Stimulated activated effector memory CD8-positive, alpha-beta T cell treated with anti-CD3 and anti-CD28 coated beads, Interleukin-12 subunit alpha, Interleukin-12 subunit beta, amount 100 ng/mL, for 72 hours (primary cell): Measurements from ENCODE around the gene AIF1.
A peak's percentile ranks its signal among the peaks of the same experiment; 100 is the strongest.

ENCODE experiments used
- ATAC-seq: fragments of 150-1000 bp; cut with Tn5 transposase; 2 replicates; pipeline ENCODE4 v1.10.0; 2021
- DNase-seq, 2 donors: peaks; one replicate each; pipeline ENCODE4 v3.0.0; 2021 to 2022; ENCODE audit warnings: low spot score in 2 of 2
- H3K27ac Mint-ChIP-seq: one replicate; pipeline ENCODE4 v1.8.0; 2022; ENCODE audit warnings: mild to moderate bottlenecking, mixed read lengths
- H3K36me3 Mint-ChIP-seq: one replicate; pipeline ENCODE4 v1.8.0; 2022; ENCODE audit warnings: mild to moderate bottlenecking, mixed read lengths
- H3K4me1 Mint-ChIP-seq: one replicate; pipeline ENCODE4 v1.8.0; 2022; ENCODE audit warnings: mixed read lengths
- H3K4me3 Mint-ChIP-seq: one replicate; pipeline ENCODE4 v1.8.0; 2022; ENCODE audit warnings: mild to moderate bottlenecking, mixed read lengths
- H3K9me3 Mint-ChIP-seq: one replicate; pipeline ENCODE4 v1.8.0; 2022; ENCODE audit warnings: mixed read lengths

Gene AIF1

DNA sequence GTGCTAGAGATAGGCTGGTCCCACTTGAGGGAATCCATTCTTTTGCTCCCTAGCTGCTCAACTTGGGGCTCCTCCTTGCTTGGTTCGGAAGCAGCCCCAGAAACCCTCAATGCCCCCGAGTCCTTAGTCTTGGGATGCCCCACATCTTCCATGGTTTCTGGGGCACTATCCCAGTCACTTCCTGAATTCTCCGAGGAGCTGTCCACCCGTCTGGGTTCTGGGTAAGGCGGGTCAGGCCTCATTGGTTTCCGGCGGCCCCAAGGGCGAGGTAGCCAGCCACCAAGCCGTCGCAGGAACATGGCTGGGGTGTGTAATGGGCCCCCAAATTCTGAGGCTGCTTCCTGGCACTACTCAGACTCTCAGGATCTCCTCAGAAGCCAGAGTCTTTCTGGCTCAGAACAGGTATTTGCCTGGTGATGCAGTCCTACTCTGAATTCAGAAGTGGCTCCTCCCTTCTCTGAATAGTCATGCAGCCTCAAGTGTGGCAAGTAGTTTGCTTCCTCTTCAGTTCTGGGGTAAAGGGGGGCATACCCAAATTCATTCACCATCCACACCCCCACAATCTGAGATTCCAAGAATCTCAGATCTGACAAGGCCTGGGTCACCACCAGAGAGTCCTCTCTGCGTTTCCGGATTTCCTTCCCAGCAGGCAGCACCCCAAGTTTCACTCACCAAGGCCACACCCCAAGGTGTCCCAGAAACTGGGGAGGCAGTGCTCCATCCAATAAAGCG, 44.8 kb downstream of the AIF1 start:
- ATAC-seq (peak; percentile 65), DNase-seq (peak in 1 of 2 donors; percentile 57)
- peaks cover 84% of the 10 kb centered on the region for H3K4me1 Mint-ChIP-seq
- peak overlapping the region; percentile 94 for H3K27ac Mint-ChIP-seq
- no peaks in the 10 kb centered on the region for H3K9me3 Mint-ChIP-seq
- H3K36me3 Mint-ChIP-seq, result peaks cover 98% of the 10 kb centered on the region
- peak overlapping the region; percentile 95 for H3K4me3 Mint-ChIP-seq

DNA sequence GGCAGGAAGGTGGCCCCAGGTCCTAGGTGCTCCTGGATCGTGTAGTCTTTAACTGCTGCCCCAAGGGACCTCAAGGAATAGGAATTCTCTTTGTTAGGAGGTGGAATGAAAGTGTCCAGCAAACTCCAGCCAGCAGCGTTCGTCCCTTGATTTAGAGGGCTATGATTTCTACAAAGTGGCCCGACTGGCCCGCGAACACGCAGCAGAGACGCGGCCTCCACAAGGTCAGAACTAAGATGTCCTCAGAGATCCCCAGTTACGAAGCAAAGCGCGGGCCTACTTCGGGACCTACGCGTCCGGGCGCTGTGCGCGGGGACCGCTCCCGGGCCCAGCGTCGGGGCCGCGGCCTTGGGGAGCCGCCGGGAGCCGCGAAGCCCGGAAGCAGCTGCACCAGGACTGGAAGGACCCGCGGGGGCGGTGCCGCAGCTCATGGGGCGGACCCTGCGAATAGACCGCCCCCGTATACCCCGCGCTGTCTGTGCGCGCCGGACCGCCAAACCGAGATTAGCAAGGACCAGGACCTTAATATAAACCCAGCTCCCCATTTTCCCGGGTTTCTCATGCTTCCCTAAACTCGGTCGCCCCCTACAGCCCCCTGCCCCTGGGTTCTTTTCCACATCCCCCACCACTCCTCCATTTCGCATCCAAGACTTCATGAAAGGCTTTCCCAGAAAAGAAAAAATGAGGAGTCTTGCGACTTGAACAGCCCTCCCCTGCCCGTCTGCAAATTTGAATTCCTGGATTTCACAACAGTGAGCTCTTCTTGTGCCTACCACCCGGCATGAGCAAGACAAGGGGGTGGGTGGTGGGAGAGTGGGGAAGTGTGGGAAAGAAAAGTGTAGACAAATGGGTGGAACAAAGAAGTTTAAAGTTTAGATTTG, 45.6 kb downstream of the AIF1 start, which contains the start of gene C6orf47:
Gene C6orf47, minus strand, starts transcription at position 398 of the 881 bp plus-strand sequence. CDS start 831 bp downstream, outside the sequence.
- no peaks in the 10 kb centered on the region for H3K9me3 Mint-ChIP-seq
- DNase-seq, result peak; percentile 59 to 85
- peaks cover 81% of the 10 kb centered on the region for H3K4me1 Mint-ChIP-seq
- H3K36me3 Mint-ChIP-seq, result peaks cover 97% of the 10 kb centered on the region
- peak within 1 kb of the TSS; percentile 94 for H3K27ac Mint-ChIP-seq
- H3K4me3 Mint-ChIP-seq, result peak within 1 kb of the TSS; percentile 95
- ATAC-seq, result peak; percentile 75

DNA sequence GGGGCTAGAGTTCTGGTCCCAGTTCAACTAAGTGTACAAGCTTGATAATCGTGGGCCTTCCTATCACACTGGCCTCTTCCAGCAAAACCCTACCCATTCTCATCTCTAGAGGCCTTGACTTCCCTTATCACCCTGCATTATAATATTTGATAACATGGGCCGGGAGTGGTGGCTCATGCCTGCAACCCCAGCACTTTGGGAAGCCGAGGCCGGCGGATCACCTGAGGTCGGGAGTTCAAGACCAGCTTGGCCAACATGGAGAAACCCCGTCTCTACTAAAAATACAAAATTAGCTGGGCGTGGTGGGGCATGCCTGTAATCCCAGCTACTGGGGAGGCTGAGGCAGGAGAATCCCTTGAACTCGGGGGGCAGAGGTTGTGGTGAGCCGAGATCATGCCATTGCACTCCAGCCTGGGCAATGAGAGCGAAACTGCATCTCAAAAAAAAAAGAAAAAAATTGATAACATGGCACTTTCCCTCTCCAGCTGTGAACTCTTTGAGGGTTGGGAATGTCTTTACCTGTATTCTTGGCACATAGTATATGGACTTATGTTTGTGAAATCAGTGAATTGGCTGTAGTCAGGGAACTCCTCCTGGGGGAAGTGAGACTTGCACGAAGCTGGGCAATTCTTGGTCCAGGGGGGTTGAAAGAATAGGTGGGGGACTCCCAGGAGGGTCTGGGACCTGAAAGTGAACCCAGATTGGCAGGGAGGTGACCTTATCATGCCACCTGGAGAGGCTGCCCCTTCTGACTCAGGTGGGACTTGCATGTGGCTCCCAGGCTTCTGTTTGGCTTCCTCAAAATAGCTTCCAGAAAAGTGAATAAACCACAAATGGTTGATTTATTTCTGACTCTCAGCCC, 46.5 kb downstream of the AIF1 start:
- H3K4me1 Mint-ChIP-seq, result peaks cover 80% of the 10 kb centered on the region

DNA sequence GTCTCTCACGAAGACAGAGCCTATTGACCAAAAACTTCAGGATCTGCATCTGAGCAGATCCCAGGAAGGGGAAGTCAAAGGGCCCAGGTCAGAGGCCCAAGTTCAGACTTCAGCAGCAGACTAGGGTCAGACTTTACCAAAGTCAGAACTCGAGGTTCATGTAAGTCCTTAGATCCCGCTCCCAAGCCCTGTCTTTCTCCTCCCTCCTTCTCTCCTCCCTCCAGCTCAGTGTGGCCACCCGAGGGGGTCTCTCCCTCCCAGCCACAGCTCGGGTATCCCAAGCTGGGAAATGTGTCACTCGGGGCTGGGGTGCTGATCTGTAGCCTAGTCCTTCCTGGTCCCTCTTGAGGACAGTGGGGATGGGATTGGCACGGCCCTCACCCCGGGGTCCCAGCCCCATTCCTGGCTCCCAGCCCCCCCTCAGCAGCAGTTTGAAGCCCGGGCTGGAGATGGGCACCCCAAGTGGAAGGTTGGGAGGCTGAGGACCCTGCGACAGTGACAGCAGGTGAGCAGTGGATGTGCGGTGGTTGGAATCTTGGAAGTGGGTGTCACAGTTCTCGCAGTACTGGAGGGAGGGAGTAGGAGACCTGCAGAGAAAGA, 47.2 kb downstream of the AIF1 start:
- Mint-ChIP-seq H3K4me1 (peaks cover 83% of the 10 kb centered on the region), H3K36me3 (peaks cover 97% of the 10 kb centered on the region)

More for the DNA sequence above, 46.5 kb downstream of the AIF1 start:
- Mint-ChIP-seq H3K4me3 (peak overlapping the region; percentile 95), H3K9me3 (no peaks in the 10 kb centered on the region), H3K27ac (peak overlapping the region; percentile 94), H3K36me3 (peaks cover 97% of the 10 kb centered on the region)
- DNase-seq (no peak), ATAC-seq (no peak)

GRCh38 chr6:31663126-31663960, 48.3 kb downstream of the AIF1 start:
- DNase-seq (no peak), ATAC-seq (no peak)
- Mint-ChIP-seq H3K4me3 (peak overlapping the region; percentile 95), H3K36me3 (peaks cover 97% of the 10 kb centered on the region), H3K4me1 (peaks cover 83% of the 10 kb centered on the region), H3K9me3 (no peaks in the 10 kb centered on the region), H3K27ac (peak overlapping the region; percentile 99)

More for the DNA sequence above, 47.2 kb downstream of the AIF1 start:
- ATAC-seq (no peak), DNase-seq (no peak)
- Mint-ChIP-seq H3K4me3 (peak overlapping the region; percentile 95), H3K9me3 (no peaks in the 10 kb centered on the region), H3K27ac (no peak overlapping the region)

DNA sequence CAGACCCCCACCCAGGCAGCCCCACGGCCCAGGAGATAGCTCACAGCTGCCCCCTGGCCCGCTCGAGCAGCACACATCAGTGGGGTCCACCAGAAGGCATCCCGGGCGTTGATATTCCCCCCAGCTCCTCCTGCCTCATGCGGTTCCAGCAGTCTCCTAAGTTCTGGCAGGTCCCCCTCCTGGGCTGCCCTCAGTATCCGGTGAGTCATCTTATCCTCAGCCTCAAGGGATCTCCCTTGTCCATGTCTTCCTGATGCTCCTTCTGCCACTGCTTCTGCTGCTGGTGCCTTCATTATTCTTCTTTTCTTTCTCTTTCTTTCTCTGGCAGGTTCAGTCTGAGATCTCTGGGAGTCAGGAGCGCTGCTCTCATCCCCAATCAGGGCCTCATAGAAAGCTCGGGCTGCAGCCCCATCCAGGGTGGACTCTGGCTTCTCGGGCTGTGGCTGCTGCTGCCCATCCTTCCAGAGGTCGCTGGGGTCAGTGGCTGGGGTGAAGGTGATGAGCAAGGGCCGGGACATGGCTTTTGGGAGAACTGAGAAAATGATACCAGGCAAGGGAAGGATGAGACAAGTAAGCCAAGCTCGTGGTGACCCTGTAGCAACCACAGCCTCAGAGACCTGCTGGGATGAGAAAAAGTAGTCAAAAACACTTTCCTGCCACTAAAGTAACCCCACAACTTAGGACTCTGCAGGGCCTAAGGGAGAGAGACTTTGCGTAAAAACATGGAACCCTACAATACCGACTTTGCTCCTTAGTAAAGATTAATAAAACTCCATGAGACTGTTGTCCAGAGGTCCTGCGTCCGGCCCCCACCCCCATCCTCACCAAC, 49.1 kb downstream of the AIF1 start:
- Mint-ChIP-seq H3K4me1 (peaks cover 75% of the 10 kb centered on the region), H3K27ac (peak overlapping the region; percentile 99), H3K36me3 (peaks cover 97% of the 10 kb centered on the region), H3K4me3 (peak overlapping the region; percentile 95), H3K9me3 (no peaks in the 10 kb centered on the region)
- ATAC-seq (no peak), DNase-seq (peak in 1 of 2 donors; percentile 62)

GRCh38 chr6:31664790-31665500, 49.9 kb downstream of the AIF1 start, which contains the start of gene GPANK1:
Gene GPANK1, minus strand, starts transcription at chr6:31664997. Its CDS starts 519 bp downstream, at chr6:31664478.
- Mint-ChIP-seq H3K4me1 (peaks cover 67% of the 10 kb centered on the region), H3K9me3 (no peaks in the 10 kb centered on the region), H3K4me3 (peak within 1 kb of the TSS; percentile 95), H3K36me3 (peaks cover 99% of the 10 kb centered on the region), H3K27ac (peak within 1 kb of the TSS; percentile 99)
- ATAC-seq (peak; percentile 63), DNase-seq (peak; percentile 70 to 93)

- ATAC-seq (peak; percentile 91), DNase-seq (peak; percentile 87 to 98)
- peaks cover 99% of the 10 kb centered on the region for H3K36me3 Mint-ChIP-seq
- H3K4me3 Mint-ChIP-seq, result peak within 1 kb of the TSS; percentile 95
- peaks cover 70% of the 10 kb centered on the region for H3K4me1 Mint-ChIP-seq
- no peaks in the 10 kb centered on the region for H3K9me3 Mint-ChIP-seq
- peak within 1 kb of the TSS; percentile 99 for H3K27ac Mint-ChIP-seq
Measured at GRCh38 chr6:31665501-31666336, 50.7 kb downstream of the AIF1 start, which contains the start of gene CSNK2B. Gene CSNK2B, plus strand, starts transcription at chr6:31666080. Its CDS starts 752 bp downstream, at chr6:31666832.

GRCh38 chr6:31666337-31666965, 51.4 kb downstream of the AIF1 start:
- no peaks in the 10 kb centered on the region for H3K9me3 Mint-ChIP-seq

More at GRCh38 chr6:31666337-31666965, 51.4 kb downstream of the AIF1 start:
- ATAC-seq (no peak), DNase-seq (no peak)
- Mint-ChIP-seq H3K4me1 (peaks cover 63% of the 10 kb centered on the region), H3K4me3 (peak overlapping the region; percentile 95), H3K36me3 (peaks cover 99% of the 10 kb centered on the region), H3K27ac (peak overlapping the region; percentile 99)
